Neural cell (in vitro differentiated cells): ENCODE data around the gene C2CD3. TPM values are rescaled to one million over a fixed set of nuclear protein-coding genes. Genes with fewer than 3 reads are reported as not detected.

Experiments
- H2AFZ ChIP-seq: fragments of 200-600, 300-800 bp; sonication (generic), shearing (Covaris generic); 2 replicates; pipeline ENCODE4 v1.6.0; 2014; ENCODE audit warnings: low read depth, mild to moderate bottlenecking, antibody characterized with exemption, low read length, moderate library complexity
- H3F3A ChIP-seq: fragments of 200-600 bp; shearing (Covaris generic); 2 replicates; pipeline ENCODE4 v1.6.1; 2016; ENCODE audit warnings: mild to moderate bottlenecking, moderate library complexity, mixed read lengths, antibody characterized with exemption, low read length; ENCODE audit not compliant: insufficient read depth, poor library complexity, severe bottlenecking
- H3K27ac ChIP-seq: fragments of 200-600, 300-800 bp; sonication (generic), shearing (Covaris generic); 2 replicates; pipeline ENCODE4 v1.5.1; 2014; ENCODE audit warnings: mild to moderate bottlenecking, low read length, moderate library complexity
- H3K27me3 ChIP-seq: fragments of 300-800, 200-600 bp; sonication (generic), shearing (Covaris generic); 2 replicates; pipeline ENCODE4 v1.6.0; 2014; ENCODE audit warnings: mild to moderate bottlenecking, low read depth, low read length, moderate library complexity; ENCODE audit not compliant: insufficient read depth
- H3K36me3 ChIP-seq: fragments of 300-800, 200-600 bp; sonication (generic), shearing (Covaris generic); 2 replicates; pipeline ENCODE4 v1.5.1; 2014; ENCODE audit warnings: mild to moderate bottlenecking, antibody characterized with exemption, low read length, moderate library complexity; ENCODE audit not compliant: insufficient read depth
- H3K4me2 ChIP-seq: fragments of 300-800, 200-600 bp; sonication (generic), shearing (Covaris generic); 2 replicates; pipeline ENCODE4 v1.6.0; 2014; ENCODE audit warnings: mild to moderate bottlenecking, low read length
- H3K4me3 ChIP-seq: fragments of 300-800, 200-600 bp; sonication (generic), shearing (Covaris generic); 2 replicates; pipeline ENCODE4 v1.5.1; 2014; ENCODE audit warnings: mild to moderate bottlenecking, low read length, moderate library complexity
- H3K79me2 ChIP-seq: fragments of 200-600 bp; shearing (Covaris generic); replicated peaks from 2 replicates; pipeline ENCODE4 v1.6.0; 2014; ENCODE audit warnings: mild to moderate bottlenecking, low read length, moderate library complexity; ENCODE audit not compliant: insufficient read depth
- H3K9ac ChIP-seq: fragments of 300-800, 200-600 bp; sonication (generic), shearing (Covaris generic); 2 replicates; pipeline ENCODE4 v1.6.1; 2016; ENCODE audit warnings: mild to moderate bottlenecking, low read length, mixed read lengths
- H3K9me2 ChIP-seq: fragments of 200-600 bp; shearing (Covaris generic); 2 replicates; pipeline ENCODE4 v1.6.1; 2016; ENCODE audit warnings: mild to moderate bottlenecking, low read length, mixed read lengths; ENCODE audit not compliant: insufficient read depth
- H3K9me3 ChIP-seq: fragments of 200-600, 300-800 bp; sonication (generic), shearing (Covaris generic); 2 replicates; pipeline ENCODE4 v1.6.1; 2016; ENCODE audit warnings: mild to moderate bottlenecking, mixed run types, low read length, moderate library complexity, mixed read lengths
- H4K20me1 ChIP-seq: fragments of 200-600 bp; shearing (Covaris generic); 2 replicates; pipeline ENCODE4 v1.6.1; 2016; ENCODE audit warnings: mild to moderate bottlenecking, mixed run types; ENCODE audit not compliant: insufficient read depth
- CTCF ChIP-seq: fragments of 450-650 bp; IDR thresholded peaks from 2 replicates; pipeline ENCODE4 v1.5.1; 2014; ENCODE audit warnings: antibody characterized with exemption, mild to moderate bottlenecking, moderate library complexity; ENCODE audit not compliant: poor library complexity, severe bottlenecking
- EP300 ChIP-seq: fragments of 450-650 bp; conservative IDR thresholded peaks from 2 replicates; pipeline ENCODE4 v1.6.1; 2014; ENCODE audit warnings: antibody characterized with exemption, mild to moderate bottlenecking, moderate library complexity; ENCODE audit not compliant: poor library complexity, severe bottlenecking
- EZH2 ChIP-seq: fragments of 200-600, 300-800 bp; shearing (Covaris generic), sonication (generic); IDR thresholded peaks from 2 replicates; pipeline ENCODE4 v1.6.1; 2014; ENCODE audit warnings: antibody characterized with exemption, low read length, borderline replicate concordance, mild to moderate bottlenecking; ENCODE audit not compliant: insufficient read depth, poor library complexity, severe bottlenecking
- MXI1 ChIP-seq: fragments of 450-650 bp; conservative IDR thresholded peaks from 2 replicates; pipeline ENCODE4 v1.6.1; 2014; ENCODE audit warnings: antibody characterized with exemption, mild to moderate bottlenecking; ENCODE audit not compliant: poor library complexity, severe bottlenecking
- POLR2AphosphoS5 ChIP-seq: IDR thresholded peaks from 2 replicates; pipeline ENCODE4 v1.6.1; 2012
- RAD21 ChIP-seq: fragments of 450-650 bp; conservative IDR thresholded peaks from 2 replicates; pipeline ENCODE4 v1.6.1; 2014; ENCODE audit warnings: antibody characterized with exemption, mild to moderate bottlenecking, moderate library complexity
- SMC3 ChIP-seq: fragments of 450-650 bp; conservative IDR thresholded peaks from 2 replicates; pipeline ENCODE4 v1.6.1; 2014; ENCODE audit warnings: antibody characterized with exemption, mild to moderate bottlenecking, moderate library complexity; ENCODE audit not compliant: poor library complexity
- TAF1 ChIP-seq: IDR thresholded peaks from 2 replicates; pipeline ENCODE4 v1.6.1; 2012; ENCODE audit warnings: low read depth
- polyA plus RNA-seq: library from polyadenylated mRNA; depleted of rRNA; stranded (reverse); fragments of >200 nt; gene quantifications from 2 replicates; pipeline ENCODE4 v1.2.3, GENCODE V29; 2014
- TF ChIP-seq, protein P1 (sequence below): IDR thresholded peaks from 2 replicates; pipeline ENCODE4 v1.6.1; 2012; ENCODE audit warnings: borderline replicate concordance

The C2CD3 gene
- polyA plus RNA-seq, 1 donor from 2014 or later = 13.2 TPM

DNA sequence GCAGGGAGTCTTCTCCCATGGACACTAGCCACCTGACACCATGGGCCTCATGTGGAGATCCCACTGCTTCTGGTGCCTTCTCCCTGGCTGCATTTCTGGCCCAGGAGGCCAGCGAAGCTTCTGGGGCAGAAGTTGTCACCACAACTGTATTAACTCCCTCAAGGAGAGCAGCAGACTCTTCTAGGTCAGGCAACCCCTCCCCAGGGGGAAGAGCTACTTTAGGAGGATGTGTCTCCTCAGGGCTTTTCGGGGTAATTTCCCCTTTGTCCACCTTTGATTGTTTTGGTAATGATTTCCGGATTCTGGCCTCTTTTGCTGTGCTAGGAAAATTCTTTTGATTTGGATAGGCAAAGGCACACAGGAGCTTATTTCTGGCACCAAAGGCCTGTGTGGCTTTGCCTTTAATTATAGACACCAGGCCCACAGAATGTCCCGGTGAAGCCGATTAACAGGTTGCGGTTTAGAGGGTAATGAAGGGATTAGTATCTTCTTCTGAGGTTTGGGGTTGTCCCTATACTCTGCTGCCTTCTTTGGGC is 179.3 kb downstream of the C2CD3 start:
- Histone ChIP-seq H3K27ac (no peak overlapping the region), H3K9ac (no peak overlapping the region), H3F3A (no peaks in the 10 kb centered on the region), H3K79me2 (no peaks in the 10 kb centered on the region), H3K4me2 (no peak overlapping the region), H3K27me3 (no peaks in the 10 kb centered on the region), H4K20me1 (no peaks in the 10 kb centered on the region), H3K9me3 (no peaks in the 10 kb centered on the region), H3K9me2 (no peaks in the 10 kb centered on the region), H3K36me3 (no peaks in the 10 kb centered on the region), H2AFZ (no peak overlapping the region), H3K4me3 (no peak overlapping the region)
- TF ChIP-seq EZH2 (no peak), RAD21 (no peak), CTCF (no peak), MXI1 (no peak), EP300 (no peak), TAF1 (no peak), SMC3 (no peak), POLR2AphosphoS5 (no peak)
- TF ChIP-seq, protein P1, sequence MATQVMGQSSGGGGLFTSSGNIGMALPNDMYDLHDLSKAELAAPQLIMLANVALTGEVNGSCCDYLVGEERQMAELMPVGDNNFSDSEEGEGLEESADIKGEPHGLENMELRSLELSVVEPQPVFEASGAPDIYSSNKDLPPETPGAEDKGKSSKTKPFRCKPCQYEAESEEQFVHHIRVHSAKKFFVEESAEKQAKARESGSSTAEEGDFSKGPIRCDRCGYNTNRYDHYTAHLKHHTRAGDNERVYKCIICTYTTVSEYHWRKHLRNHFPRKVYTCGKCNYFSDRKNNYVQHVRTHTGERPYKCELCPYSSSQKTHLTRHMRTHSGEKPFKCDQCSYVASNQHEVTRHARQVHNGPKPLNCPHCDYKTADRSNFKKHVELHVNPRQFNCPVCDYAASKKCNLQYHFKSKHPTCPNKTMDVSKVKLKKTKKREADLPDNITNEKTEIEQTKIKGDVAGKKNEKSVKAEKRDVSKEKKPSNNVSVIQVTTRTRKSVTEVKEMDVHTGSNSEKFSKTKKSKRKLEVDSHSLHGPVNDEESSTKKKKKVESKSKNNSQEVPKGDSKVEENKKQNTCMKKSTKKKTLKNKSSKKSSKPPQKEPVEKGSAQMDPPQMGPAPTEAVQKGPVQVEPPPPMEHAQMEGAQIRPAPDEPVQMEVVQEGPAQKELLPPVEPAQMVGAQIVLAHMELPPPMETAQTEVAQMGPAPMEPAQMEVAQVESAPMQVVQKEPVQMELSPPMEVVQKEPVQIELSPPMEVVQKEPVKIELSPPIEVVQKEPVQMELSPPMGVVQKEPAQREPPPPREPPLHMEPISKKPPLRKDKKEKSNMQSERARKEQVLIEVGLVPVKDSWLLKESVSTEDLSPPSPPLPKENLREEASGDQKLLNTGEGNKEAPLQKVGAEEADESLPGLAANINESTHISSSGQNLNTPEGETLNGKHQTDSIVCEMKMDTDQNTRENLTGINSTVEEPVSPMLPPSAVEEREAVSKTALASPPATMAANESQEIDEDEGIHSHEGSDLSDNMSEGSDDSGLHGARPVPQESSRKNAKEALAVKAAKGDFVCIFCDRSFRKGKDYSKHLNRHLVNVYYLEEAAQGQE = no peak

DNA sequence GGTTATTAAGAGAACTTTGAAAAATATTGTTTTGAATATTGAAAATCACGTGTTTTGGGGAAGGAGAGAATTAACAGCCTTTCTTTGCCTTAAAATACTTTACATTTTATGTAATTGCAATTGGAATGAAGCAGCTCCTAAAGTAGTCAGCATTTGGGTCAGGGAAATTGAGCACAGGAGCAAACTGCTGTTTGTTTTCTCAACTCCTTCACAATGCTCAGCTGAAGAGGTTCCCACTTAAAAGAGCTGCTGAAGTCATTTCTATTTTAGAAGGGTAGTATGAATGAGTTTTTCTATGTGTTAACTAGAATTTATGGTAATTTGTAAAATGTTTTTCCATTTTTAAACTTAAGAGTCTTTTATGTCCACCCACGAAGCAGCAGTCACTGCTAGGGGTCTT is 180.1 kb downstream of the C2CD3 start:
- Histone ChIP-seq H3K27me3 (no peaks in the 10 kb centered on the region), H3K9me3 (no peaks in the 10 kb centered on the region), H4K20me1 (no peaks in the 10 kb centered on the region), H3K9me2 (no peaks in the 10 kb centered on the region), H3K9ac (no peak overlapping the region), H3K27ac (no peak overlapping the region), H3K36me3 (no peaks in the 10 kb centered on the region), H2AFZ (no peak overlapping the region), H3K4me3 (no peak overlapping the region), H3K4me2 (no peak overlapping the region), H3F3A (no peaks in the 10 kb centered on the region), H3K79me2 (no peaks in the 10 kb centered on the region)
- TF ChIP-seq CTCF = no peak
- TF ChIP-seq RAD21 = no peak
- TF ChIP-seq, protein P1 = no peak
- TF ChIP-seq MXI1 = no peak
- no peak for TF ChIP-seq SMC3
- no peak for TF ChIP-seq EP300
- TF ChIP-seq TAF1 = no peak
- TF ChIP-seq EZH2 = no peak
